GM19455 (cell line): ENCODE results near the gene MX2.

Experiments
- ATAC-seq: cut with Tn5 transposase; IDR thresholded peaks from one replicate; pipeline ENCODE4 v1.9.1; 2021; ENCODE audit not compliant: unreplicated experiment

The MX2 gene

GRCh38 chr21:41378849-41379248 is 17.0 kb downstream of the MX2 start:
- no peak for ATAC-seq

DNA sequence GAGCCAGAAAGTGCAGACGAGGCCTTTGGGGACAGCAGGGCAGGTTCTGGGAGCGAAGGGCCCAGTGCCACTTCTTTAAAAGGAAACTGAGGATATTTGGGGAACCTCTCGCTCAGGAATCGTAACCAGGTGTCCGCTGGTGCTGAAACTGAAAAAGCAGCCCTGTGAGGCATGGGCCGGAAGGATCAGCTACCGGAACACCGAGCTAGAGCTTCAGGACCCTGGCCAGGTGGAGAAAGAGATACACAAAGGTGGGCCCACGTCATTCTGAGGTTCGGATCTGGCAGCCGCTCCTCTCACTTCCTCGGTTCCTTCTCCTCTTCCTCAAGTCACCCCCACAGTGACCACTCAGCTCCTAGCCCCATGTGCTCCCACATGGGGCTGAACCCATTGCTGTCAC is 18.1 kb downstream of the MX2 start:
- ATAC-seq, result no peak

DNA sequence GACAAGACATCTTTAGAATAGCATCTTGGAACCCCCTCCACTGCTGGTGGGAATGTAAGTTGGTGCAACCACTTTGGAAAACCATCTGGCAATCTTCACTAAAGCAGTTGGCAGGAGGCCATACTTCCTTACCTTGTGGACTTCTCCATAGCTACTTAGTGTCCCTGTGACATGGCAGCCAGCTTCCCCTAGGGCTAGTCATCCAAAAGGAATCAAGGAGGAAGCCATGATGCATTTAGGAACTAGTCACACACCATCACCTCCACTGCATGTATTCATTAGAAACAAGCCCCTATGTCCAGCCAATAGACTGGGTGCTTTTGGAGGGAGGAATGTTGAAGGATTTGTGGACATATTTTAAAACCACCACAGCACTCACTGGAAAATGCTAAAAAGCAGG is 19.9 kb downstream of the MX2 start:
- ATAC-seq, result no peak

- no peak for ATAC-seq
Measured at GRCh38 chr21:41387042-41387819, 25.4 kb downstream of the MX2 start.

GRCh38 chr21:41387824-41388223 is 26.0 kb downstream of the MX2 start:
- ATAC-seq, result no peak

DNA sequence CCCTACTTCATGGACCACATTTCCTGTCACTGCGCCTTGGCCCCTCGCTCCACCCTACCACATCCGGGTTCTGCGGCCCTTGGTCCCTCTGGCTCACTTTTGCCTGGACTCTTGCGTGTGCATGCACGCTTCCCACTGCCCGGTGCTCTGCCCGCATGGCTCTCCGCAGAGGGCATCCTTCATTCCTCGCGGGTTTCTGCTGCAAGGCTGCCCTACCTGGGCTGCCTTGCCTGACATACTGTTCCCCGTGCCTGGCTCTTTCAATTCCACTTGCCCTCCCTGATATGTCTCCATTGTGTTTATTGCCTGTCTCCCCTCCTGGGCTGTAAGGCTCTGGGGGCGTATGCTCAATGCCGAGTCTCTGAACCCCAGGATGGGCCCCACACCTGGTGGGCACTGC is 26.4 kb downstream of the MX2 start:
- no peak for ATAC-seq

GRCh38 chr21:41390043-41390639 is 28.3 kb downstream of the MX2 start:
- no peak for ATAC-seq

DNA sequence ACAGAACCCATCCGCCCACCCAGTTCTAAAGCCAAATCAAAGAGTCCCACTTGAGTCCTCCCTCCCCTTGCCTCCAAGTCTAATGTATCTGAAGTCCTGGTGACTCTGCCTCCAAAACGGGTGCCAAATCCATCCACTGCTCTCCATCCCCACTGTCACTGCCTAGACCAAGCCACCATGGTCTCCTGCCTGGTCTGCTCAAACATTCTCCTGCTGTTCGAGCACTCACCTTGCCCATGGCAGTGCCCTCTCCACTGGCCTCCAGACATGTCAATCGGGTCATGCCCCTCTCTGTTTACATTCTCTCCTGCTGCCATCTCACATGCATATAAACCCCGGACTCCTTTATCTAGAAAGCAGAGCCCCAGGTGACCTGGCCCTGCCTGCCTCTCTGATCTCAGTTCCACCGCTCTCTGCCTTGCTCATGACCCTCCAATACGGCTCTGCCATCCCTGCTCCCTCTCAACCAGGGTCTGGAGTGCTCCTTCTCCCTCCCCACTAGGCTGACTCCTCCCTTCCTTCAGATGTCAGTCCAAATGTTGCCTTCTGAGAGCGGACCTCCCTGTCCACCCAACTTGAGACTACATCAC is 32.1 kb downstream of the MX2 start:
- no peak for ATAC-seq

DNA sequence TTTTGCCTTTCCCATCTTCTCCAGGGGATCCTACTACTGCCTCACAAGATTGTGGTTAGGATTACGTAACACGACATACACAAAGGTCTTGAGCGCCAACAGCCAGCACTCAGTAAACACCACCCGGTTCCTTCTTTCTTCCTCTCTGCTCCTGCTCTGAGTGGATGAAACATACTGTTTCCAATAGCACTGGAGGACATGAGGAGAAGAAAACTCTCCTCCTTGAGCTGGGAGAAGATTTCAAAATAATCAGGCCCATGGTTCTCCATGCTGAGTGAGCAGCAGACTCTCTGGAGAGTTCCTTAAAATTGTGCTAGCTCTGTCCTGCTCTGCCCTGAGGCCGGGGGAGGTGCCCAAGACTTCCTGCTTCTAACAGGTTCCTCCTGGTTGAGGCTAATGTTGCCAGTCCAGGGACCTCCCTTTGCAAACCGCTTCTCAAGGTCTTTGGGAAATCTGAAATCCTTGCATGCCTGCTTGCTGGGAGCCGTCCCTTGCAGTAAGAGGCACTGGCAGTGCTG is 34.8 kb downstream of the MX2 start:
- ATAC-seq, result no peak

DNA sequence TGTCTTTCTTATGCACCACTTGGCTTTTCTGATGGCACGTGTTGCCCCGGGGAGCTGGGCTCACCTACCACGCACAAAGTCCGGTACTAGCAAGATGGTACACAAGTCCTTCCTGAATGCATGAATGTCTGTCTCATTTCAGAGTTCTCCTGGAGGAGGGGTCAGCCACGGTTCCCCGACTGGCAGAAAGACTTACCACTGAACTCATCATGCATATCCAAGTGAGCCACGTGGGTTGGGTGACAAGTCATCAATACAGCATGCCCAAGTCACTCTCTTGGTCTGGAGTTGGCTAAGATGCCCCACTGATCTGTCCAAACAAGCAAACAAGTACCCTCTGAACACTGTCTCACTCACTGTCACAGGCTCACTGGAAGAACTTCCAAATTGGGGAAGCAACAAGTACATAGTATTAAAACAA is 35.7 kb downstream of the MX2 start:
- no peak for ATAC-seq

GRCh38 chr21:41398251-41398650 is 36.4 kb downstream of the MX2 start:
- ATAC-seq, result no peak

GRCh38 chr21:41398831-41399230 is 37.0 kb downstream of the MX2 start:
- no peak for ATAC-seq

- no peak for ATAC-seq
Measured at GRCh38 chr21:41399246-41399800, 37.5 kb downstream of the MX2 start.

DNA sequence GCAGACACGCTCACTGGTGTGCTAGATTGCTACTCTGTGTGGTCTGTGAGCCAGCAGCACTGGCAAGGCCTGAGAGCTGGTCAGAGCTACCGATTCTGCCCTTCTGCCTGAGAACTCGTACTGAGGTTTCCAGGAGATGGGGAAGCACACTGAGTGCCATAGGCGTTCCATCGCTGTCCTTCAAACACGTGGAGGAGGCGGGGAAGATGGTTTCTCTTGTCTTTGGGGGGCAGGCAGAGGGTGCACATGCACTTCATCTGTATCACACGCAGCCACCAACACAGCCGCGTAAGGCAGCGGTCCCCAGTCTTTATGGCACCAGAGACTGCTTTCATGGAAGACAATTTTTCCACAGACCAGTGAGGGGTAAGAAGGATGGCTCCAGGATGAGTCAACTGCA is 40.4 kb downstream of the MX2 start:
- ATAC-seq, result no peak

DNA sequence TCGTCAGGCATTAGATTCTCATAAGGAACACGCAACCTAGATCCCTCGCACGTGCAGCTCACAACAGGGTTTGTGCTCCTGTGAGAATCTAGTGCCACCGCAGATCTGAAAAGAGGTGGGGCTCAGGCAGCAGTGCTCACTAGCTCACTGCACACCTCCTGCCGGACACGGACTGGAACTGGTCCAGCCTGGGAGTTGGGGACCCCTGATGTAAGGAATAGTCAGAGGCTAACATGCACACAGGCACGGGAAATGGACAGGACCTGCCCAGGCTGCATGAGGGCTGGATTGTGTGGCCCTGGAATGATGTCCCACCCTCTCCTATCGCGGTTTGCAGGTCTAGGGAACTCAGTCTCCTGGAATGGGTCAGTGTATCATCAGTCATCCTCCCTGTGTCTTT is 41.0 kb downstream of the MX2 start:
- ATAC-seq, result no peak

DNA sequence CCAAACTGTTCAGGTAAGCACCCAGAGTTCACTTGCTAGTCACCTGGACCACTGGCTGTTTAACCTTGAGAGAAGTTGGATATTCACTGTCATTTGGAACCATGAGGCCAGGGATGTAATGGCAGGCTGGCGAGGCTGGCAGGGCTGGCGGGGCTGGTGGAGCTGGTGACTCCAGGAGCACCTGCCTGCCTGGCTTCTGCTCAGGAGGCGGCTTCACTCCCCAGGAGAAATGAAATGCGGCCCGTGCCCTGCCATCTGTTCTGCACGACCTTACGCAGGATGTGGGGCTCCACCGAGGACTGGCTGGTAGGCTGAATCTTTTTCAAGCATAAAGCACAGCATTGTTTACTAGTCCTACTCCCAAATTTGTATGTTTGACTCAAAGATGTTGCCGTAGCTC is 41.5 kb downstream of the MX2 start:
- ATAC-seq, result no peak

GRCh38 chr21:41403966-41404365 is 42.1 kb downstream of the MX2 start:
- no peak for ATAC-seq

DNA sequence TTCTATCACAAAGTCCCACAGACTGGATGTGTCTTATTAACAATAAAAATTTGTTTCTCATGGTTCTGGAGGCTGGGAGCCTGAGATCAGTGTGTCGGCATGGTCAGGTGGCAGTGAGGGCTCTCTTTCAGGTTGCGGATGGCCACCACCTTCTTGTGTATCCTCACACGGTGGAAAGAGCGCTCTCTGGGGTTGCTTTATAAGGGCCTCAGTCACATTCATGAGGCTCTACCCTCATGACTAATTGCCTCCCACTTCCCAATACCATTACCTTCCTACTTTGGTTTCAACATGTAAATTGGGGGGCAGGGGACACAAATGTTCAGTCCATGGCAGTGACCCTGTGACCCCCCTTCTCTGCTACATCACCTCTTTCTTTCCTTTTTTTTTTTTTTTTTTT is 43.5 kb downstream of the MX2 start:
- ATAC-seq, result no peak

DNA sequence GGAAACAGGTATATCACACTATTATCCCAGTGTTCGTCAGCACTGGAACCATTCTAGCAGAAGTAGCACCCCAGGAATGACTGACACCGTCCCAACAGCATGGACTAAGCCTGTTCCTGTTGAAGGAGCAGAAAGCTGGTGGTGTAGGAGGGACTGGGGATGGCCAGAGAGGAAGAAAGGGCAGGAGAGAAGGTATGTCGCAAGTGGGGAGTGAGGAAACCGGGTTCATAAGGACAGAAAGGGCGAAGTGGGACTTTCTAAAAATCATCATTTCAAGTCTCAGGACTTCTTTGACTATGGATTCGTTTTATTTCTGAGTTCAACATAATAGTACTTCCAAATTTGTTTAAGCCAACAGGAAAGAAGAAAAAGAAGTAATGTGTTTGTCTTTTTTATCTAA is 44.5 kb downstream of the MX2 start:
- no peak for ATAC-seq

- ATAC-seq, result no peak
Measured at GRCh38 chr21:41407541-41408460, 46.0 kb downstream of the MX2 start.

- ATAC-seq, result no peak
Measured at GRCh38 chr21:41410361-41410760, 48.5 kb downstream of the MX2 start.
